A172 (cell line): ENCODE data around the gene GTF2B. TPM values are rescaled to one million over a fixed set of nuclear protein-coding genes. Genes with fewer than 3 reads are reported as not detected.
"Not testable (repeated sequence)": the region's sequence is repeated elsewhere in the genome, so short reads cannot be mapped to it uniquely, and the experiment has no call there.

ENCODE experiments used
- DNase-seq: peaks from one replicate; pipeline ENCODE4 v3.0.0-alpha.2; 2015; ENCODE audit warnings: low spot score
- total RNA-seq: library from RNA; depleted of rRNA; stranded (reverse); fragments of >200 nt; shearing (Covaris generic); gene quantifications from 2 replicates; pipeline ENCODE4 v1.2.3, GENCODE V29; 2014

Gene GTF2B
- total RNA-seq, 1 experiment from 2014 or later = 37.0 TPM

GRCh38 chr1:88885933-88886332, 5.4 kb downstream of the GTF2B start:
- DNase-seq = no peak

- no peak for DNase-seq
Measured at GRCh38 chr1:88883156-88883555, 8.2 kb downstream of the GTF2B start.

- not testable (repeated sequence) for DNase-seq
Measured at GRCh38 chr1:88880717-88881116, 10.7 kb downstream of the GTF2B start.

GRCh38 chr1:88878731-88879130, 12.6 kb downstream of the GTF2B start:
- no peak for DNase-seq

- DNase-seq = no peak
Measured at GRCh38 chr1:88877911-88878310, 13.5 kb downstream of the GTF2B start.

GRCh38 chr1:88877382-88877825, 14.0 kb downstream of the GTF2B start:
- peak; percentile 19 for DNase-seq

- no peak for DNase-seq
Measured at GRCh38 chr1:88876573-88877365, 14.6 kb downstream of the GTF2B start.

GRCh38 chr1:88875595-88875994, 15.8 kb downstream of the GTF2B start:
- DNase-seq = no peak

GRCh38 chr1:88873737-88874349, 17.5 kb downstream of the GTF2B start:
- DNase-seq = no peak

- not testable (repeated sequence) for DNase-seq
Measured at GRCh38 chr1:88869644-88870043, 21.7 kb downstream of the GTF2B start.

- no peak for DNase-seq
Measured at GRCh38 chr1:88867743-88868521, 23.4 kb downstream of the GTF2B start.

GRCh38 chr1:88851303-88852063, 39.9 kb downstream of the GTF2B start:
- no peak for DNase-seq

- no peak for DNase-seq
Measured at GRCh38 chr1:88847643-88848042, 43.7 kb downstream of the GTF2B start.

- DNase-seq = no peak
Measured at GRCh38 chr1:88825721-88826120, 65.6 kb downstream of the GTF2B start.

GRCh38 chr1:88819642-88820041, 71.7 kb downstream of the GTF2B start:
- not testable (repeated sequence) for DNase-seq

GRCh38 chr1:88813471-88813870, 77.9 kb downstream of the GTF2B start:
- DNase-seq = no peak

- no peak for DNase-seq
Measured at GRCh38 chr1:88812366-88812765, 79.0 kb downstream of the GTF2B start.

- no peak for DNase-seq
Measured at GRCh38 chr1:88803444-88803843, 87.9 kb downstream of the GTF2B start.

- DNase-seq = peak; percentile 26
Measured at GRCh38 chr1:88802950-88803349, 88.4 kb downstream of the GTF2B start.
